HG02973 (cell line): ENCODE results near the gene ATG4D.

Experiments
- ATAC-seq: cut with Tn5 transposase; IDR thresholded peaks from one replicate; pipeline ENCODE4 v1.9.1; 2021; ENCODE audit warnings: moderate library complexity; ENCODE audit not compliant: unreplicated experiment

The ATG4D gene

GRCh38 chr19:10543420-10544241 is at the start of gene ATG4D:
Gene ATG4D, plus strand, starts transcription at chr19:10543904. Its CDS starts 187 bp downstream, at chr19:10544091.
- peak; percentile 65 for ATAC-seq

- ATAC-seq, result no peak
These were observed 46.3 kb upstream of the ATG4D start for GRCh38 chr19:10497371-10497770.

DNA sequence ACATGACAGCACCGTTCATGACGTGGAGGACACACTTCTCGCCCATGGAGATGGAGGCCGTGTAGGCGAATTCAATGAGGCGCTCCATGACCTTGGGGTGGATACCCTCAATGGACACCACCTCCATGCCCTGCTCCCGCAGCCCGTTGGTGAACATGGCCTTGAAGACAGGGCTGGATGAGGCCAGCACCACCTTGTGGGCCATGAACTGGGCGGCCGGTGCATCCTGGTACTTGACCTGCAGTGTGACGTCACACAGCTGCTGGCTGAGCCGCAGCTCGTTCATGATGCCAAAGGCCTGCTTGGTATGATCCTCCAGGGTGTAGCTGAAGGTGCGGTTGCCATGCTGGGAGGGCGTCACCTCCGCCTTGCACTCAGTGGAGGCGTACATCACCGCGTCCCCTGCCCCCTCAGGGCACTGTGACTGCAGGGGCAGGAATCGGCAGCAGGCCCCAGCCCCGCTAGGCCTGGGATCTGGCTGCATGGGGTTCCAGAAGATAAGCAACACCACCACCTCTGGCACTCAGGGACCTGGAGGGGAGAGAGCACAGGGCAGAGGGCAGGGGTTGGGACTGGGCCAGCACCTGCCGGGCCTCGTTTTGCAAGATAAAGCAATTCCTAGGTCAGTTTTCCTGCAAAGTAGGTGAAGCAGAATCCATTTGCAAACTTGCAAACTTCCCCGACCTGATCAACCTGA is 44.0 kb upstream of the ATG4D start:
- ATAC-seq, result no peak

GRCh38 chr19:10500247-10500592 is 43.5 kb upstream of the ATG4D start:
- ATAC-seq, result no peak

DNA sequence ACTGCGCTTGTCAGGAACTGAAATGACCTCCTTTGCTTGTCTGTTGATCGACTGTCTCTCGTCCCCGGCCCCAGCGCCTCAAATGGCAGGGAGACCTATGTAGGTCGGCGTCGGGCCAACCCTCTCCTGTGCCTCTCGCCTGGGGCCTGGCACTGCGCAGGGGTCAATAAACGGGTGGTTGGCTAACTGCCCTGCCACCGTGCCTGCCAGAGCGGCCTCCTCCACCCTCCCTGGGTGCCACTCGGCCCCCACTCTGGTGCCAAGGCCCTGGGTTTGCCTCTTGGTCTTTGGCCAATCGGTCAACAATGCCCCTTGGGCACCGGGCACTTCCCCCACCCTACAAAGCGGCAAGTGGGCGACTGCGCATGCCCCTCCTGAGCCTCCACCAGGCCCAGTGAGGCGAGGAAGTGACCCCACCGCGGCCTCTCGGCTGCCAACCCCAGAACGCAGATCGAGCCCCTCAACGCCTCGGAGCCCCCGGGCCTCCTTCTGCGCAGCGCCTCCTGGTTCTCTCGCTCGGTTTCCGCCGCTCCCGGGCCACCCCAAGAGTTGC is 41.7 kb upstream of the ATG4D start:
- peak; percentile 30 for ATAC-seq

- ATAC-seq, result peak; percentile 78
These were observed 41.1 kb upstream of the ATG4D start for GRCh38 chr19:10502524-10503001.

DNA sequence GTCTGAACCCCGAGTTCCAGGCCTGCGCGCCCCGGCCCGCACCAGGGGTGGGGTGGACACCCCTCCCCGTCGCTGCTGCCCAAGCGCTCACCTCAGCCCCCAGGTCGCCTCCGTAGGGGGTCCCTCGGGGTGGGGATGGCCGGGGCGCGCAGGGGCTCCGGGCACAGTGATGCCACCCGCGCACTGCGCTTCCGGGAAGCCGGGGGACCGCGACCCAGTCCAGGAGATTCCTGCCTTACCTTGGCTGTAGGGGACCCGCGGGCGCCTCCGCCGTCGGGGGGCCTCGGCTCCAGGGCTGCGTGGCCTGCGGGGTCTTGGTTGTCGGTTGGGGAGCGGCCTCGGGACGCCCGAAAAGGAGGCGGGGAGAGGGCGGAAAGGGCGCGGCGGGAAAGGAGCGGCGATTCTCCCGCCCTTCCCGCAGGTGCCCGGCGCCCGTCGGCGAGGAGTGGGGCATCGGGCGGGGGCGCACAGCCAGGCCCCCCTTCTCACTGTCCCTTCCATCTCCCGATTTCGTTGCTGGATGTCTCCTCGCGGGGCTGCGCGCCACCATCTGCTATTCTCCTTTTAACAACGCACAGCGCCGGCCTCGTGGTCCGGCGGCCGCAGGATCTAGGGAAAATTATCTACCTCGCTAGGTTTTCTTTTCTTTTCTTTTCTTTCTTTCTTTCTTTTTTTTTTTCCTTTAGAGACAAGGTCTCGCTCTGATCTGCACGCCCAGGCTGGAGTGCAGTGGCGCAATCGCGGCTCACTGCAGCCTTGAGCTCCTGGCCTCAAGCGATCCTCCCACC is 40.5 kb upstream of the ATG4D start, which contains the start of gene KEAP1:
KEAP1 (minus strand) TSS at position 355 of the 788 bp plus-strand sequence. CDS start 3,323 bp downstream, outside the sequence.
- no peak for ATAC-seq

- ATAC-seq, result no peak
These were observed 38.0 kb upstream of the ATG4D start for GRCh38 chr19:10505583-10506229.

GRCh38 chr19:10508036-10508435 is 35.7 kb upstream of the ATG4D start:
- ATAC-seq, result no peak

DNA sequence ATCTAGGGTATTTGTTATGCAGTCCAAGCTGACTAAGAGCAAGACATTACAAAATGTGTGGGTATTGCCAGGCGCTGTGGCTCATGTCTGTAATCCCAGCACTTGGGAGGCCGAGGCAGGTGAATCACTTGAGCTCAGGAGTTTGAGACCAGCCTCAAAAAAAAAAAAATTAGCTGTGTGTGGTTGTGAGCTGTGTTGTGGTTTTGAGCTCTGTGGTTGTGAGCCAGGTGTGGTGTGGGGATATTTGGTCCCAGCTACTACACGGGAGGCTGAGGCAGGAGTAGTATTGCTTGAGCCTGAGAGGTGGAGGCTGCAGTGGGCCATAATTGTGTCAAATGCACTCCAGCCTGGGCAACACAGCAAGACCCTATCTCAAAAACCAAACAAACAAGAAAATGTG is 35.0 kb upstream of the ATG4D start:
- ATAC-seq, result no peak

GRCh38 chr19:10510301-10510802 is 33.4 kb upstream of the ATG4D start:
- no peak for ATAC-seq

DNA sequence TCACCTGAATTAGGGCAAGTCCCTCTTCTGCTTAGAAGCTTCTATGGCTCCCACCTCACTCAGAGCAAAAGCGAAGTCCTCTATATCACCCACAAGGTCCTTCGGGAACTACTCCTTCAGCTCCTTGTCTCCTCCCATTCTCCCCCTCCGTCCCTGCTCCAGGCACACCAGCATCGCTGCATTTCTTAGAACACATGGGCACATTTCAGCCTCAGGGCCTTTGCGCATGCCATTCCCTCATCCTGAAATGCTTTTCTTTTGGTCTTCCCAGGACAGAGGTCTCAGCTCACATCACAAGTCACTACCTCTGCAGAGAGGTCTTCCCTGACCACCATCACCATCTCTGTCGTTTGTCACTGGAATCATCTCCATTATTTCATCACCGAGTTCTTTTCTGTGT is 30.5 kb upstream of the ATG4D start:
- no peak for ATAC-seq

DNA sequence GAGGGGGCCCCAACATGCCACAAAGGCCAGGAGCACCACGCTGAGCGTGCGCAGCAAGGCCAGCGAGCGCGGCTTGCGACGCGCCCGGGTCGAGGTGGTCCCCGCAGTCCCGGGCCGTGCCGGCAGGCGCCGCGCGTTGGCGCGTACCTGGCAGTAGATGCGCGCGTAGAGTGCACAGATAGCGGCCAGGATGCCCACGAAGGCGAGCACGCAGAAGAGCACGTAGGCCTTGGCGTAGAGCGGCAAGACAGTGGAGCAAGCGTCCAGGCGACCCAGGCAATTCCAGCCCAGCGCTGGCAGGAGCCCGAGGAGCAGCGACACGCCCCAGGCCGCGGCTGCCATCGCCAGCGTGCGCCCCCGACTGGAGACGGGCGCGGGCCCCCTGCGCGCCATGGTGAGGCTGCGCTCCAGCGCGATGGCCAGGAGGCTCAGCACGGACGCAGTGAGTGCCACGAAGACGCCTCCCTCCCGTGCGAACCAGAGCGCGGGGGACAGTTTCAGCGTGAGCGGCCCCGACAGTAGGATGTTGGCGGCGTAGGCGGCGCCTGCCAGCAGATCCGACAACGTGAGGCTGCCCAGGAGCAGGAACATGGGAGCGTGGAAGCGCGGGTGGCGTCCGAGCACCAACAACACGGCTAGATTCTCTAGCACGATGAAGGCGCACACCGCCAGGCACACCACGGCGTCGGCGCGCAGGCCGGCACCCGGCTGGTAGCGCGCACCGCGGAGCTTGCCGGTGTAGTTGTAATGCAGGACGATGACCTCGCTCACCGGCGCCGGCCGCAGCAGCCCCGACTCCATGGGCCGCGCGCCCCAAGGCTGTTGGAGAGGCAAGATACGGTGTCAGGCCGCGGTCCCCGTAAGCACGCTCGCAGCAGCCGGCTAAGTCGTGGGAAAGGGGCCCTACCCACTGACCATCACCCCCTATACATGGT is 29.2 kb upstream of the ATG4D start:
- no peak for ATAC-seq

GRCh38 chr19:10516064-10516385 is 27.7 kb upstream of the ATG4D start:
- ATAC-seq, result no peak

- ATAC-seq, result no peak
These were observed 26.9 kb upstream of the ATG4D start for GRCh38 chr19:10516671-10517286.

GRCh38 chr19:10517361-10517759 is 26.3 kb upstream of the ATG4D start, which contains the start of gene S1PR5:
Gene S1PR5, minus strand, starts transcription at chr19:10517447. Its CDS starts 2,436 bp downstream, at chr19:10515011.
- no peak for ATAC-seq

GRCh38 chr19:10517760-10518443 is 25.8 kb upstream of the ATG4D start:
- no peak for ATAC-seq
